Fibroblast of lung (primary cell): ENCODE results near the gene UPF2. TPM values are rescaled to one million over a fixed set of nuclear protein-coding genes. Genes with fewer than 3 reads are reported as not detected.
A peak's percentile ranks its signal among the peaks of the same experiment; 100 is the strongest.

Experiments used
- DNase-seq, 2 donors: peaks; one replicate each; pipeline versions ENCODE4 v3.0.0 to v3.0.0-alpha.2; 2010; ENCODE audit warnings: low read depth in 2 of 2
- H2AFZ ChIP-seq: 2 replicates; pipeline ENCODE4 v1.5.1; 2012; ENCODE audit warnings: low read length, control low read depth, inconsistent platforms
- H3K27ac ChIP-seq: 2 replicates; pipeline ENCODE4 v1.5.1; 2011; ENCODE audit warnings: low read length, control low read depth; ENCODE audit not compliant: insufficient read depth
- H3K27me3 ChIP-seq: 2 replicates; pipeline ENCODE4 v1.5.1; 2011; ENCODE audit warnings: mild to moderate bottlenecking, low read length; ENCODE audit not compliant: control insufficient read depth, insufficient read depth
- H3K36me3 ChIP-seq: 2 replicates; pipeline ENCODE4 v1.5.1; 2011; ENCODE audit warnings: low read length; ENCODE audit not compliant: control insufficient read depth, insufficient read depth
- H3K4me1 ChIP-seq: 2 replicates; pipeline ENCODE4 v1.5.1; 2011; ENCODE audit warnings: low read length; ENCODE audit not compliant: control insufficient read depth, insufficient read depth; ENCODE audit errors: extremely low read depth
- H3K4me2 ChIP-seq: 2 replicates; pipeline ENCODE4 v1.5.1; 2011; ENCODE audit warnings: low read length, control low read depth; ENCODE audit not compliant: insufficient read depth; ENCODE audit errors: extremely low read depth
- H3K4me3 ChIP-seq, 4 experiments: fragments of 200-600 bp in 1 of 4; sonication (generic) in 1 of 4; replicated peaks in 1 of 4; 2 replicates each; pipeline ENCODE4 v1.5.1; 2011 to 2016; ENCODE audit warnings: low read length in 4 of 4, low read depth in 3 of 4, mild to moderate bottlenecking in 3 of 4, control low read depth in 2 of 4, inconsistent platforms in 1 of 4, mixed read lengths in 1 of 4; ENCODE audit not compliant: insufficient read depth in 1 of 4; ENCODE audit errors: control extremely low read depth in 1 of 4
- H3K79me2 ChIP-seq: 2 replicates; pipeline ENCODE4 v1.5.1; 2012; ENCODE audit warnings: mild to moderate bottlenecking, low read length, inconsistent platforms; ENCODE audit not compliant: control insufficient read depth, insufficient read depth
- H3K9ac ChIP-seq: 2 replicates; pipeline ENCODE4 v1.5.1; 2011; ENCODE audit warnings: mild to moderate bottlenecking, low read length, control low read depth; ENCODE audit not compliant: insufficient read depth
- H3K9me3 ChIP-seq: 2 replicates; pipeline ENCODE4 v1.5.1; 2012; ENCODE audit warnings: low read depth, low read length; ENCODE audit not compliant: control insufficient read depth, insufficient read depth
- H4K20me1 ChIP-seq: 2 replicates; pipeline ENCODE4 v1.5.1; 2011; ENCODE audit warnings: low read length; ENCODE audit not compliant: control insufficient read depth, insufficient read depth; ENCODE audit errors: extremely low read depth
- EZH2 ChIP-seq: IDR thresholded peaks from 2 replicates; pipeline ENCODE4 v1.5.1; 2012; ENCODE audit warnings: low read length, control low read depth, mild to moderate bottlenecking; ENCODE audit errors: missing control alignments
- polyA plus RNA-seq, 2 donors: library from polyadenylated mRNA; depleted of rRNA in 1 of 2; stranded (reverse) in 1 of 2; unstranded in 1 of 2; fragments of >200 nt; gene quantifications; 2 replicates each; pipeline ENCODE4 v1.2.1, GENCODE V29; 2011 to 2012; ENCODE audit warnings: missing spikeins in 1 of 2
- total RNA-seq: library from RNA; depleted of rRNA; stranded (reverse); fragments of >200 nt; gene quantifications from 2 replicates; pipeline ENCODE4 v1.2.1, GENCODE V29; 2014
- TF ChIP-seq, protein P1 (sequence below), 2 donors: IDR thresholded peaks in 1 of 2; conservative IDR thresholded peaks in 1 of 2; 1 replicate in 1 of 2; 2 replicates in 1 of 2; pipeline ENCODE4 v1.5.1; 2011 to 2012; ENCODE audit warnings: low read length in 2 of 2, control low read depth in 1 of 2, inconsistent platforms in 1 of 2, low read depth in 1 of 2, mild to moderate bottlenecking in 1 of 2

UPF2 gene
- total and polyA plus RNA-seq, 2 donors (not counting 1 experiment from before 2014, with no cell fraction given), result 20.8 to 22.6 TPM

DNA sequence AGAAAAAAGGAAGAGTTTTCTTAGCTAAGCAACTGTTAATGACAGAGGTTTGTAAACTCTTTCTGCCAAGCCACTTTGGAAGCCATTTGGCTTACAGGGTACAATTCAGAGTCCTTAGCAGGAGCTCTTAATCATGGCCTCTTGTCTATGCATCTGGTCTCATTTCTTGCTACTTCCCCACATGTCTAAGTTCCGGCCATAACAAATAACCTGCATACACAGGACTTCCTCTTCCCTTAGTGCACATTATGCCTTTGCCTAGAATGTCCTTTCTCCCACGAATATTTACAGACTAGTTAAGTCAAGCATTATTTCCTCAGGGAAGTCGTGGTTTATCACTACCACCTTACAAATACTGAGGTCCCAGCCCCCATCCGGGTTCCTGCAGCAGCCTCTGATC is 8.6 kb upstream of the UPF2 start:
- H3K9me3 ChIP-seq, result no peaks in the 10 kb centered on the region
- no peaks in the 10 kb centered on the region for H3K27me3 ChIP-seq
- H3K36me3 ChIP-seq, result no peaks in the 10 kb centered on the region
- no peaks in the 10 kb centered on the region for H3K79me2 ChIP-seq
- no peak overlapping the region for H3K4me3 ChIP-seq
- H3K4me2 ChIP-seq, result no peak overlapping the region
- no peaks in the 10 kb centered on the region for H4K20me1 ChIP-seq
- no peak for TF ChIP-seq EZH2
- TF ChIP-seq, protein P1, sequence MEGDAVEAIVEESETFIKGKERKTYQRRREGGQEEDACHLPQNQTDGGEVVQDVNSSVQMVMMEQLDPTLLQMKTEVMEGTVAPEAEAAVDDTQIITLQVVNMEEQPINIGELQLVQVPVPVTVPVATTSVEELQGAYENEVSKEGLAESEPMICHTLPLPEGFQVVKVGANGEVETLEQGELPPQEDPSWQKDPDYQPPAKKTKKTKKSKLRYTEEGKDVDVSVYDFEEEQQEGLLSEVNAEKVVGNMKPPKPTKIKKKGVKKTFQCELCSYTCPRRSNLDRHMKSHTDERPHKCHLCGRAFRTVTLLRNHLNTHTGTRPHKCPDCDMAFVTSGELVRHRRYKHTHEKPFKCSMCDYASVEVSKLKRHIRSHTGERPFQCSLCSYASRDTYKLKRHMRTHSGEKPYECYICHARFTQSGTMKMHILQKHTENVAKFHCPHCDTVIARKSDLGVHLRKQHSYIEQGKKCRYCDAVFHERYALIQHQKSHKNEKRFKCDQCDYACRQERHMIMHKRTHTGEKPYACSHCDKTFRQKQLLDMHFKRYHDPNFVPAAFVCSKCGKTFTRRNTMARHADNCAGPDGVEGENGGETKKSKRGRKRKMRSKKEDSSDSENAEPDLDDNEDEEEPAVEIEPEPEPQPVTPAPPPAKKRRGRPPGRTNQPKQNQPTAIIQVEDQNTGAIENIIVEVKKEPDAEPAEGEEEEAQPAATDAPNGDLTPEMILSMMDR (conservative IDR thresholded peaks at IDR 0.05 in 1 of 2, IDR thresholded peaks at IDR 0.05 in 1 of 2; ENCODE audit: low read depth in 1 of 2, low read length in 2 of 2), result no peak
- H3K27ac ChIP-seq, result no peak overlapping the region
- H3K4me1 ChIP-seq, result no peaks in the 10 kb centered on the region
- no peak overlapping the region for H3K9ac ChIP-seq
- H2AFZ ChIP-seq, result no peak overlapping the region
- no peak for DNase-seq

- Histone ChIP-seq H3K9me3 (no peaks in the 10 kb centered on the region), H3K27me3 (no peaks in the 10 kb centered on the region), H3K79me2 (no peaks in the 10 kb centered on the region), H4K20me1 (no peaks in the 10 kb centered on the region), H3K4me2 (no peak overlapping the region), H2AFZ (no peak overlapping the region), H3K4me3 (no peak overlapping the region), H3K4me1 (no peaks in the 10 kb centered on the region), H3K36me3 (no peaks in the 10 kb centered on the region), H3K9ac (no peak overlapping the region), H3K27ac (no peak overlapping the region)
- DNase-seq, result peak in 1 of 2 donors; percentile 32
- TF ChIP-seq, protein P1 (conservative IDR thresholded peaks at IDR 0.05 in 1 of 2, IDR thresholded peaks at IDR 0.05 in 1 of 2; ENCODE audit: low read depth in 1 of 2, low read length in 2 of 2), result no peak
- TF ChIP-seq EZH2, result no peak
Observed at GRCh38 chr10:12050528-12050927, 7.9 kb upstream of the UPF2 start.

GRCh38 chr10:12048547-12048946 is 5.9 kb upstream of the UPF2 start:
- no peaks in the 10 kb centered on the region for H3K36me3 ChIP-seq
- H3K9me3 ChIP-seq, result no peaks in the 10 kb centered on the region
- H2AFZ ChIP-seq, result no peak overlapping the region
- TF ChIP-seq, protein P1 (conservative IDR thresholded peaks at IDR 0.05 in 1 of 2, IDR thresholded peaks at IDR 0.05 in 1 of 2; ENCODE audit: low read depth in 1 of 2, low read length in 2 of 2), result no peak
- no peak for TF ChIP-seq EZH2
- no peaks in the 10 kb centered on the region for H3K79me2 ChIP-seq
- H3K4me1 ChIP-seq, result no peaks in the 10 kb centered on the region
- H3K27me3 ChIP-seq, result no peaks in the 10 kb centered on the region
- H4K20me1 ChIP-seq, result no peaks in the 10 kb centered on the region
- no peak overlapping the region for H3K27ac ChIP-seq
- no peak overlapping the region for H3K4me2 ChIP-seq
- DNase-seq, result no peak
- no peak overlapping the region for H3K4me3 ChIP-seq
- no peak overlapping the region for H3K9ac ChIP-seq
